ENCODE data around the gene ZNF76. TPM values are rescaled to one million over a fixed set of nuclear protein-coding genes. Genes with fewer than 3 reads are reported as not detected.

Gene ZNF76
- total and polyA plus RNA-seq, 3 experiments from 2014 or later = 31.3 to 35.2 (median 33.6) TPM

- Mint-ChIP-seq H3K36me3 (peaks cover 0 to 16% (median 2%) of the 10 kb centered on the region in 3 donors), H3K9me3 (no peaks in the 10 kb centered on the region), H3K4me3 (peak overlapping the region; percentile 87 to 96 (median 90)), H3K27me3 (peaks cover 0 to 3% of the 10 kb centered on the region in 2 donors), H3K27ac (peak overlapping the region; percentile 85 to 99 (median 98)), H3K4me1 (peaks cover 57 to 76% (median 72%) of the 10 kb centered on the region in 3 donors)
- Histone ChIP-seq H3K27ac (ENCODE audit: low read depth, low read length) (peak overlapping the region; percentile 94), H3K4me3 (ENCODE audit: low read length) (peak overlapping the region; percentile 97), H3K9me3 (ENCODE audit: low read length) (no peaks in the 10 kb centered on the region), H3K36me3 (ENCODE audit: insufficient read depth, low read length) (no peaks in the 10 kb centered on the region), H3K27me3 (ENCODE audit: insufficient read depth, low read length, poor library complexity, severe bottlenecking) (no peaks in the 10 kb centered on the region), H3K4me1 (ENCODE audit: insufficient read depth, low read length) (peaks cover 48% of the 10 kb centered on the region)
- CTCF ChIA-PET = interaction anchor here (1.0 kb wide), 1 partner anchor 189 kb away, joined by 3 read pairs; no protein-coding TSS in a partner anchor
- DNase-seq = no peak
- POLR2A ChIA-PET = no interaction called here
These were observed 1.3 kb downstream of the ZNF76 start for GRCh38 chr6:35260591-35261570.

GRCh38 chr6:35262596-35262995 is 3.1 kb downstream of the ZNF76 start:
- no peaks in the 10 kb centered on the region for H3K9me3 ChIP-seq (ENCODE audit: low read length)
- peak overlapping the region in 7 of 8 donors; percentile 21 to 98 (median 64) for H3K27ac Mint-ChIP-seq
- no peaks in the 10 kb centered on the region for H3K9me3 Mint-ChIP-seq
- DNase-seq = no peak
- ChIA-PET POLR2A (no interaction called here), CTCF (no interaction called here)
- H3K27ac ChIP-seq (ENCODE audit: low read depth, low read length) = no peak overlapping the region
- H3K4me3 ChIP-seq (ENCODE audit: low read length) = no peak overlapping the region
- H3K27me3 Mint-ChIP-seq = peaks cover 0 to 3% of the 10 kb centered on the region in 2 donors
- peaks cover 48% of the 10 kb centered on the region for H3K4me1 ChIP-seq (ENCODE audit: insufficient read depth, low read length)
- H3K4me3 Mint-ChIP-seq = peak overlapping the region in 2 of 7 donors; percentile 29 to 70
- H3K36me3 Mint-ChIP-seq = peaks cover 0 to 22% (median 2%) of the 10 kb centered on the region in 3 donors
- H3K27me3 ChIP-seq (ENCODE audit: insufficient read depth, low read length, poor library complexity, severe bottlenecking) = no peaks in the 10 kb centered on the region
- H3K36me3 ChIP-seq (ENCODE audit: insufficient read depth, low read length) = no peaks in the 10 kb centered on the region
- peaks cover 56 to 77% (median 76%) of the 10 kb centered on the region in 3 donors for H3K4me1 Mint-ChIP-seq

GRCh38 chr6:35264550-35265274 is 5.2 kb downstream of the ZNF76 start:
- no peak for DNase-seq
- Mint-ChIP-seq H3K4me1 (peaks cover 52 to 76% (median 73%) of the 10 kb centered on the region in 3 donors), H3K27me3 (no peaks in the 10 kb centered on the region), H3K27ac (peak overlapping the region in 6 of 8 donors; percentile 28 to 93 (median 75)), H3K36me3 (peaks cover 0 to 21% (median 2%) of the 10 kb centered on the region in 3 donors), H3K9me3 (no peaks in the 10 kb centered on the region), H3K4me3 (no peak overlapping the region)
- CTCF ChIA-PET = interaction anchor here (1.4 to 2.2 kb wide), 2 partner anchors 19 to 25 kb away, joined by 4 to 5 read pairs; no protein-coding TSS in a partner anchor
- Histone ChIP-seq H3K4me3 (ENCODE audit: low read length) (no peak overlapping the region), H3K27me3 (ENCODE audit: insufficient read depth, low read length, poor library complexity, severe bottlenecking) (no peaks in the 10 kb centered on the region), H3K4me1 (ENCODE audit: insufficient read depth, low read length) (peaks cover 39% of the 10 kb centered on the region), H3K9me3 (ENCODE audit: low read length) (no peaks in the 10 kb centered on the region), H3K27ac (ENCODE audit: low read depth, low read length) (no peak overlapping the region), H3K36me3 (ENCODE audit: insufficient read depth, low read length) (no peaks in the 10 kb centered on the region)
- POLR2A ChIA-PET = no interaction called here

GRCh38 chr6:35265523-35265922 is 6.0 kb downstream of the ZNF76 start:
- no peak for DNase-seq
- Mint-ChIP-seq H3K27ac (peak overlapping the region in 3 of 8 donors; percentile 49 to 64 (median 52)), H3K4me3 (no peak overlapping the region), H3K27me3 (no peaks in the 10 kb centered on the region), H3K9me3 (no peaks in the 10 kb centered on the region), H3K36me3 (peaks cover 0 to 22% (median 2%) of the 10 kb centered on the region in 3 donors), H3K4me1 (peaks cover 46 to 71% (median 66%) of the 10 kb centered on the region in 3 donors)
- Histone ChIP-seq H3K27ac (ENCODE audit: low read depth, low read length) (no peak overlapping the region), H3K9me3 (ENCODE audit: low read length) (no peaks in the 10 kb centered on the region), H3K4me3 (ENCODE audit: low read length) (no peak overlapping the region), H3K4me1 (ENCODE audit: insufficient read depth, low read length) (peaks cover 32% of the 10 kb centered on the region), H3K36me3 (ENCODE audit: insufficient read depth, low read length) (no peaks in the 10 kb centered on the region), H3K27me3 (ENCODE audit: insufficient read depth, low read length, poor library complexity, severe bottlenecking) (no peaks in the 10 kb centered on the region)
- CTCF ChIA-PET = interaction anchor here (0.7 to 2.2 kb wide), 3 partner anchors 20 to 204 kb away, joined by 3 to 5 read pairs (median 4); no protein-coding TSS in a partner anchor
- POLR2A ChIA-PET = no interaction called here

- DNase-seq = no peak
- H3K4me3 Mint-ChIP-seq = no peak overlapping the region
- Histone ChIP-seq H3K4me3 (ENCODE audit: low read length) (no peak overlapping the region), H3K4me1 (ENCODE audit: insufficient read depth, low read length) (peaks cover 21% of the 10 kb centered on the region), H3K27me3 (ENCODE audit: insufficient read depth, low read length, poor library complexity, severe bottlenecking) (no peaks in the 10 kb centered on the region), H3K36me3 (ENCODE audit: insufficient read depth, low read length) (no peaks in the 10 kb centered on the region), H3K9me3 (ENCODE audit: low read length) (no peaks in the 10 kb centered on the region), H3K27ac (ENCODE audit: low read depth, low read length) (no peak overlapping the region)
- H3K27ac Mint-ChIP-seq = peak overlapping the region in 2 of 8 donors; percentile 11 to 55
- no peaks in the 10 kb centered on the region for H3K9me3 Mint-ChIP-seq
- peaks cover 32 to 57% (median 47%) of the 10 kb centered on the region in 3 donors for H3K4me1 Mint-ChIP-seq
- POLR2A ChIA-PET = no interaction called here
- peaks cover 0 to 25% (median 4%) of the 10 kb centered on the region in 3 donors for H3K36me3 Mint-ChIP-seq
- CTCF ChIA-PET = interaction anchor here (1.0 kb wide), 1 partner anchor 26 kb away, joined by 3 read pairs; no protein-coding TSS in a partner anchor
- no peaks in the 10 kb centered on the region for H3K27me3 Mint-ChIP-seq
These were observed 7.9 kb downstream of the ZNF76 start for GRCh38 chr6:35267446-35267845.

- no peak overlapping the region for H3K4me3 Mint-ChIP-seq
- peaks cover 19% of the 10 kb centered on the region for H3K4me1 ChIP-seq (ENCODE audit: insufficient read depth, low read length)
- H3K4me3 ChIP-seq (ENCODE audit: low read length) = no peak overlapping the region
- no peaks in the 10 kb centered on the region for H3K27me3 ChIP-seq (ENCODE audit: insufficient read depth, low read length, poor library complexity, severe bottlenecking)
- H3K27ac ChIP-seq (ENCODE audit: low read depth, low read length) = no peak overlapping the region
- CTCF ChIA-PET = interaction anchor here (1.0 kb wide), 1 partner anchor 27 kb away, joined by 3 read pairs; no protein-coding TSS in a partner anchor
- no peaks in the 10 kb centered on the region for H3K36me3 ChIP-seq (ENCODE audit: insufficient read depth, low read length)
- H3K9me3 ChIP-seq (ENCODE audit: low read length) = no peaks in the 10 kb centered on the region
- H3K27me3 Mint-ChIP-seq = no peaks in the 10 kb centered on the region
- peaks cover 27 to 53% (median 42%) of the 10 kb centered on the region in 3 donors for H3K4me1 Mint-ChIP-seq
- peak overlapping the region in 2 of 8 donors; percentile 11 to 55 for H3K27ac Mint-ChIP-seq
- POLR2A ChIA-PET = no interaction called here
- peaks cover 0 to 26% (median 4%) of the 10 kb centered on the region in 3 donors for H3K36me3 Mint-ChIP-seq
- no peak for DNase-seq
- H3K9me3 Mint-ChIP-seq = no peaks in the 10 kb centered on the region
These were observed 8.4 kb downstream of the ZNF76 start for GRCh38 chr6:35267897-35268296.

GRCh38 chr6:35272005-35272404 is 12.5 kb downstream of the ZNF76 start:
- H3K9me3 Mint-ChIP-seq = no peaks in the 10 kb centered on the region
- H3K4me1 Mint-ChIP-seq = peaks cover 14 to 32% (median 27%) of the 10 kb centered on the region in 3 donors
- ChIA-PET POLR2A (no interaction called here), CTCF (no interaction called here)
- Histone ChIP-seq H3K4me1 (ENCODE audit: insufficient read depth, low read length) (no peaks in the 10 kb centered on the region), H3K27me3 (ENCODE audit: insufficient read depth, low read length, poor library complexity, severe bottlenecking) (no peaks in the 10 kb centered on the region), H3K4me3 (ENCODE audit: low read length) (no peak overlapping the region), H3K36me3 (ENCODE audit: insufficient read depth, low read length) (no peaks in the 10 kb centered on the region), H3K27ac (ENCODE audit: low read depth, low read length) (no peak overlapping the region), H3K9me3 (ENCODE audit: low read length) (no peaks in the 10 kb centered on the region)
- no peak for DNase-seq
- H3K27ac Mint-ChIP-seq = peak overlapping the region in 1 of 8 donors; percentile 45
- H3K4me3 Mint-ChIP-seq = no peak overlapping the region
- H3K36me3 Mint-ChIP-seq = peaks cover 0 to 19% (median 2%) of the 10 kb centered on the region in 3 donors
- no peaks in the 10 kb centered on the region for H3K27me3 Mint-ChIP-seq

All from CD8-positive, alpha-beta memory T cell (primary cell).